Measurements from ENCODE around the gene MEX3D. TPM values are rescaled to one million over a fixed set of nuclear protein-coding genes. Genes with fewer than 3 reads are reported as not detected.

MEX3D gene
- total RNA-seq, 5 donors from 2014 or later (not counting 1 experiment from before 2014, with no cell fraction given): 2.1 to 7.7 (median 6.2) TPM

DNA sequence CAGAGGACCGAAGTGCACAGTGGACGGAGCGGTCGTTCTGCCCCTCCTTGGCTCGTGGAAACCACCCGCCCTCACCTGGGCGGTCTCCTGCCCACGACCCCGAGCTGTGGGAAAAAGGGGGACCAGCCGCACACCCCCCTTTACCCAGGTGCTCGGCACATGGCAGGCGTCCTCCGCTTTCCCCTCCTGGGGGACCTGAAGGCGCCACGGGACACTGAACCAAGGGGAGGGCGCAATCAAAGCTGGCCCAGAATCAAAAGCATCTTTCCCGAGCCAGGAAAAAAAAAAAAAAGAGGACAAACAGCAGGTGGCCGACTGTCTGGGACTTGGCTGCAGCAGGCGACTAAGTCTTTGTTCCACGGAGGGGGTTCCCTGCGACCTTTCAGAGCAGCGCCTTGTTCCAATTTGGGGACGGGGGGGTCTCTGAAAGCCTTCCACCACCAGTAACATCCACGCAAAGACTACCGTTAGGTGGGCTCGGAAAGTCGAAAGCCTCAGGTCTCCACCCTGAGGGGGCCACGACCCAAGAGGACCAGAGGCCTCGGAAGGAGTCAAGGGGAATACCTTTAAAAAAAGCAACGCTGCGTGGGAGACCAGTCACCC, 23.4 kb upstream of the MEX3D start:
- no peaks in the 10 kb centered on the region for H3K9me3 Mint-ChIP-seq
- DNase-seq (peak in 1 of 35 experiments; percentile 36), ATAC-seq (replicated peaks in 1 of 4) (peak in 1 of 4 experiments; percentile 2)
- Histone ChIP-seq H3K27ac (ENCODE audit: low read length) (peak overlapping the region; percentile 82), H3K4me1 (ENCODE audit: control insufficient read depth in 1 of 2, extremely low read depth in 1 of 2, insufficient read depth in 2 of 2, low read length in 2 of 2) (peaks cover 6 to 29% of the 10 kb centered on the region in 2 experiments), H3K9me3 (no peaks in the 10 kb centered on the region), H3K4me3 (ENCODE audit: control insufficient read depth in 1 of 2, extremely low read depth in 1 of 2, low read length in 1 of 2) (peak overlapping the region; percentile 79 to 82), H3K27me3 (replicated peaks in 1 of 2; ENCODE audit: control insufficient read depth in 2 of 2, extremely low read depth in 1 of 2, insufficient read depth in 2 of 2, low read length in 1 of 2) (no peaks in the 10 kb centered on the region), H3K36me3 (ENCODE audit: control insufficient read depth in 2 of 2, extremely low read depth in 1 of 2, insufficient read depth in 1 of 2, low read length in 1 of 2) (peaks cover 0 to 5% of the 10 kb centered on the region in 2 donors)
- CTCF ChIA-PET: interaction anchor here in 1 of 2 donors (1.6 kb wide), 1 partner anchor 81 kb away, joined by 3 read pairs; no protein-coding TSS in a partner anchor
- H3K4me3 Mint-ChIP-seq: peak overlapping the region; percentile 81 to 87 (median 81)
- WGBS (ENCODE audit: insufficient coverage): 0% methylated on average over 16 of the region's 31 CpGs
- peaks cover 3% of the 10 kb centered on the region for H3K36me3 Mint-ChIP-seq
- no peaks in the 10 kb centered on the region for H3K27me3 Mint-ChIP-seq
- peaks cover 18 to 22% (median 21%) of the 10 kb centered on the region in 3 donors for H3K4me1 Mint-ChIP-seq
- POLR2A ChIA-PET: no interaction called here
- peak overlapping the region; percentile 86 to 92 for H3K27ac Mint-ChIP-seq

DNA sequence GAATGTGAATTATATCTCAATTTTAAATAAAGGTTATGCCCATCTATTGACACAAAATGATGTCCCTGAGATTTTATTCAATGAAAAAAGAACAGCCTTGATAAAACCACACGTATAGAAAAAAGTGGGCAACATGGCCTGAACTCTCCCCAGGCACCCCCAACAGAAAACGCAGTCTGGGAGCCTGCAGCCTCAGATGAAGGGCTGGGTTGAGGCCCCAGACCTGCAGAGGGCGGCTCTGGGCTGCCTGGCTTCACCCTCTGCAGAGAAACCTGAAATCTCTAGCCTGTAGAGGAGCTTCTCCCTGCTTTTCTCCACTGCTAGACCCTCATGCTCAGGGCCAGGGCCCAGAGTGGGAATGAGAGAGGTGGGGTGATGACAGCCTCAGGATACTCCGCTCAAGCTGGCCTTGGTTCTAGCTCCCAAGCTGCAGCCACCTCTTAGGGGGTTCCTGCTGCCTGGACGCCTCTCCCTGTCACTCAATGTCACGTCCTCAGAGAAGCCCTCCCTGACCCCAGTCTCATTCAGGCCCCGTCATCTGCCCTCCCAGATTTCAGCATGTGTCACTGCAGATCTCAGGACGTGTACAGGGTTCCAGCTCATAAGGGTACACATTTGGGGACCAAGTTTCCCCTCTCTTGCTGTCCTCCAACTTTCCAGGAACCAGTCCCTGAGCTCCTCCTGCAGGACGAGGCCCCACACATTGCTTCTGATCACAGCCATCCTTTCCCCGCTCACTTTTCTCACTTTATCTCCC, 22.7 kb upstream of the MEX3D start:
- peak overlapping the region; percentile 81 to 87 (median 81) for H3K4me3 Mint-ChIP-seq
- CTCF ChIA-PET: interaction anchor here (0.5 to 1.6 kb wide), 5 partner anchors 82 to 1360 kb away, joined by 3 to 8 read pairs (median 3); no protein-coding TSS in a partner anchor
- peaks cover 1% of the 10 kb centered on the region for H3K36me3 Mint-ChIP-seq
- Histone ChIP-seq H3K27me3 (replicated peaks in 1 of 2; ENCODE audit: control insufficient read depth in 2 of 2, extremely low read depth in 1 of 2, insufficient read depth in 2 of 2, low read length in 1 of 2) (no peaks in the 10 kb centered on the region), H3K4me1 (ENCODE audit: control insufficient read depth in 1 of 2, extremely low read depth in 1 of 2, insufficient read depth in 2 of 2, low read length in 2 of 2) (peaks cover 6 to 30% of the 10 kb centered on the region in 2 experiments), H3K4me3 (ENCODE audit: control insufficient read depth in 1 of 2, extremely low read depth in 1 of 2, low read length in 1 of 2) (peak overlapping the region; percentile 79 to 82), H3K9me3 (no peaks in the 10 kb centered on the region), H3K36me3 (ENCODE audit: control insufficient read depth in 2 of 2, extremely low read depth in 1 of 2, insufficient read depth in 1 of 2, low read length in 1 of 2) (peaks cover 0 to 3% of the 10 kb centered on the region in 2 donors), H3K27ac (ENCODE audit: low read length) (no peak overlapping the region)
- peak in 1 of 4 experiments; percentile 17 for ATAC-seq (replicated peaks in 1 of 4)
- H3K4me1 Mint-ChIP-seq: peaks cover 18 to 26% (median 23%) of the 10 kb centered on the region in 3 donors
- 13% methylated on average over 9 of the region's 10 CpGs for WGBS (ENCODE audit: insufficient coverage)
- POLR2A ChIA-PET: no interaction called here
- peak overlapping the region; percentile 86 to 92 for H3K27ac Mint-ChIP-seq
- peak in 8 of 35 experiments; percentile 8 to 51 (median 30) for DNase-seq
- H3K27me3 Mint-ChIP-seq: no peaks in the 10 kb centered on the region
- H3K9me3 Mint-ChIP-seq: no peaks in the 10 kb centered on the region

DNA sequence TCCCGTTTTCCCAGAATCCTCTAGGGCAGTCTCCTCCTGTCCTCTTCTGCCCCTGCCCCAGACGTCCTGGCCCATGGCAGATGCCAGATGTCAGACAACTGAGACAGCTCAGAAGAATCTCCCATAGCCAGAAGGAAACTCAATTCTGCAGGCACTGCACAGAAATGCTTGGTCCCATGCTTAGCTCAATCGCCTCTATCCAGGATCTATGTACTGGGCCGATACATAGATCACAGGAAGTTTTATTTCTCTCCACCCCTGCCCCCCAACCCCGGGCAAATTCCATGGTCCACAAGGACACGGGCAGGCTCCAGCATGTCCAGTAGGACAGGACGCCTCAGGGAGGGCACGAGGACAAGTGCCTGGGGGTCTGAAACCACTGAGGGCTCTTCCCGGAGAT, 19.7 kb upstream of the MEX3D start:
- Mint-ChIP-seq H3K4me1 (peaks cover 14 to 27% (median 25%) of the 10 kb centered on the region in 3 donors), H3K27me3 (no peaks in the 10 kb centered on the region), H3K27ac (no peak overlapping the region), H3K4me3 (no peak overlapping the region), H3K36me3 (no peaks in the 10 kb centered on the region), H3K9me3 (no peaks in the 10 kb centered on the region)
- H3K4me3 ChIP-seq (ENCODE audit: control insufficient read depth in 1 of 2, extremely low read depth in 1 of 2, low read length in 1 of 2): no peak overlapping the region
- no peak overlapping the region for H3K27ac ChIP-seq (ENCODE audit: low read length)
- ChIA-PET CTCF (interaction anchor here in 1 of 2 donors (0.7 to 1.1 kb wide), 2 partner anchors 27 to 605 kb away, joined by 4 to 7 read pairs; no protein-coding TSS in a partner anchor), POLR2A (no interaction called here)
- H3K9me3 ChIP-seq: no peaks in the 10 kb centered on the region
- ATAC-seq (replicated peaks in 1 of 4) (no peak), DNase-seq (no peak)
- peaks cover 6 to 28% of the 10 kb centered on the region in 2 experiments for H3K4me1 ChIP-seq (ENCODE audit: control insufficient read depth in 1 of 2, extremely low read depth in 1 of 2, insufficient read depth in 2 of 2, low read length in 2 of 2)
- peaks cover 3 to 8% of the 10 kb centered on the region in 2 donors for H3K36me3 ChIP-seq (ENCODE audit: control insufficient read depth in 2 of 2, extremely low read depth in 1 of 2, insufficient read depth in 1 of 2, low read length in 1 of 2)
- WGBS (ENCODE audit: insufficient coverage): 91% methylated on average over 6 of the region's 9 CpGs
- no peaks in the 10 kb centered on the region for H3K27me3 ChIP-seq (replicated peaks in 1 of 2; ENCODE audit: control insufficient read depth in 2 of 2, extremely low read depth in 1 of 2, insufficient read depth in 2 of 2, low read length in 1 of 2)

DNA sequence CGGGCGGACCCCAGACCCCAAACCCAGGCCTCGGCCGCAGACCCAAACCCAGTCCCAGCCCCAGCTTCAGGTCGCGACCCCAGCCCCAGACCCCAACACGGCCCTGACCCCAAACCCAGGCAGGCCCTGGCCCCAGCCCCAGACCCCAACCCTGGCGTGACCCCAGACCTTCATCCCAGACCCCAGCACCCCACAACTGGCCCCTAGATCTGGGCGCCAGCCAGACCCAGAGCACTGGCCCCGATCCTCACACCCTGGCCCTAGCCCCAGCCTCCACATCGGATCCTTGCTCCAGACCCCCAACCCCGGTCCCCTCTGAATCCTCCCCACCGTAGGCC, 17.1 kb upstream of the MEX3D start:
- no peaks in the 10 kb centered on the region for H3K9me3 ChIP-seq
- DNase-seq (no peak), ATAC-seq (replicated peaks in 1 of 4) (no peak)
- Mint-ChIP-seq H3K27me3 (no peaks in the 10 kb centered on the region), H3K4me1 (peaks cover 0 to 13% (median 10%) of the 10 kb centered on the region in 3 donors), H3K4me3 (no peak overlapping the region), H3K9me3 (no peaks in the 10 kb centered on the region), H3K36me3 (peaks cover 8% of the 10 kb centered on the region), H3K27ac (no peak overlapping the region)
- H3K4me1 ChIP-seq (ENCODE audit: control insufficient read depth in 1 of 2, extremely low read depth in 1 of 2, insufficient read depth in 2 of 2, low read length in 2 of 2): peaks cover 0 to 9% of the 10 kb centered on the region in 2 experiments
- ChIA-PET POLR2A (no interaction called here), CTCF (no interaction called here)
- H3K27ac ChIP-seq (ENCODE audit: low read length): no peak overlapping the region
- H3K4me3 ChIP-seq (ENCODE audit: control insufficient read depth in 1 of 2, extremely low read depth in 1 of 2, low read length in 1 of 2): no peak overlapping the region
- H3K27me3 ChIP-seq (replicated peaks in 1 of 2; ENCODE audit: control insufficient read depth in 2 of 2, extremely low read depth in 1 of 2, insufficient read depth in 2 of 2, low read length in 1 of 2): no peaks in the 10 kb centered on the region
- 98% methylated on average over 10 of the region's 13 CpGs for WGBS (ENCODE audit: insufficient coverage)
- H3K36me3 ChIP-seq (ENCODE audit: control insufficient read depth in 2 of 2, extremely low read depth in 1 of 2, insufficient read depth in 1 of 2, low read length in 1 of 2): peaks cover 3 to 31% of the 10 kb centered on the region in 2 donors

DNA sequence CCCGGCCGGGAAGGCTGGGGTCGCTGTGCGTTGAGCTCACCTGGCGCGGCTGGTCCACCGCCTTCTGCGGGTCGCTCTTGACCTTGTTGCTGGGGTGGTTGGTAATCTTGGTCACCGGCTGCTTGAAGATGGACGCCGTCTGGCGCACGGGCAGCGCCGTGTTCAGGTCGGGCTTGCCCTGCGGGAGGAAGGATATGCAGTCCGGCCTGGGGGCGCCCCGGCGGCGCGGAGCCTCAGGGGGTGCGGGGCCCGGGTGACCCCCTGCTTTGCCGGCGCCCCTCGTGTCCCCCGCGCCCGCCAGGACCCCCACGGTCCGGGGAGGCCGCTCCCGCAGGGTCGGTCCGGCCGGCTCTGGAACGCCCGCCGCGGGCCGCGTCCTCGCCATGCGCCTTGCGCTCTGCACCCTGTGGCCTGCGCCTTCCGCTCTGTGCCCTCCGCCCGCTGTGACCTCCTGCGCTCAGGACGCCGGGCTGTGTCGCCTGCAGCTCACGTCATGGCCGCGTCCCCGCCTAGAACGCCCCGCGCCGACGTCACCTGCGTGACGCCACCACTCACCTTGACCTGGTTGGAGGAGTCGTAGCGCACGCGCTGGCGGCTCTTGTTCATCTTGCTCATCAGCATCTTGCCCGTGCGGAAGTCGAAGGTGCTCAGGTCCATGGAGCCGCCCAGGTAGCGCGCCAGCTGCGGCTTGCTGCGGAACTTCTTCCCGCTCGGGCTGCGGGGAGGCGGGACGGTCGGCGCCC, 16.5 kb upstream of the MEX3D start:
- peaks cover 3 to 34% of the 10 kb centered on the region in 2 donors for H3K36me3 ChIP-seq (ENCODE audit: control insufficient read depth in 2 of 2, extremely low read depth in 1 of 2, insufficient read depth in 1 of 2, low read length in 1 of 2)
- ATAC-seq (replicated peaks in 1 of 4): no peak
- no peaks in the 10 kb centered on the region for H3K9me3 ChIP-seq
- Mint-ChIP-seq H3K27me3 (no peaks in the 10 kb centered on the region), H3K36me3 (peaks cover 11% of the 10 kb centered on the region), H3K4me3 (no peak overlapping the region), H3K4me1 (peaks cover under 1 to 13% (median 8%) of the 10 kb centered on the region in 3 donors), H3K9me3 (no peaks in the 10 kb centered on the region), H3K27ac (no peak overlapping the region)
- no peaks in the 10 kb centered on the region for H3K27me3 ChIP-seq (replicated peaks in 1 of 2; ENCODE audit: control insufficient read depth in 2 of 2, extremely low read depth in 1 of 2, insufficient read depth in 2 of 2, low read length in 1 of 2)
- ChIA-PET POLR2A (no interaction called here), CTCF (no interaction called here)
- H3K4me3 ChIP-seq (ENCODE audit: control insufficient read depth in 1 of 2, extremely low read depth in 1 of 2, low read length in 1 of 2): no peak overlapping the region
- WGBS (ENCODE audit: insufficient coverage): 98% methylated on average over 84 of the region's 87 CpGs
- H3K27ac ChIP-seq (ENCODE audit: low read length): no peak overlapping the region
- DNase-seq: no peak
- H3K4me1 ChIP-seq (ENCODE audit: control insufficient read depth in 1 of 2, extremely low read depth in 1 of 2, insufficient read depth in 2 of 2, low read length in 2 of 2): peaks cover 0 to 7% of the 10 kb centered on the region in 2 experiments

DNA sequence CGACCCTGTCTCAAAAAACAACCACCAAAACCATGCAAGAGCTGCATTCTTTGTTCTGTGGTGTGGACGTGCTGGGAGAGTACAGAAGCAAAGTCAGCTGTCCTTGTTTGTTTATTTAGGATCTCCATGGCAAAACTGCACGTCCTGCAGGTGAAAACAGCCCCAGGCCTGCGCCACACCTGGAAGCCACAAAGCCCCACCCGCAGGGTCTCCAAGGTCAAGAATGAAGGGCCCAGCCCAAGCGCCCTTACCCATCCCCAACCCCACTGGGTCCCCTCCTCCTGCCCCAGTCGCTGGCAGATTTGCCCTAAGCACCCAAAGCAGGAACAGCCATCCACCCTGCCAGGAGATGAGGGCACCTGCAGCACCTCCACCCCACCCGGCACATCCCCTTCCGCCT, 14.1 kb upstream of the MEX3D start:
- DNase-seq (no peak), ATAC-seq (replicated peaks in 1 of 4) (no peak)
- Mint-ChIP-seq H3K9me3 (no peaks in the 10 kb centered on the region), H3K4me3 (no peak overlapping the region), H3K27me3 (no peaks in the 10 kb centered on the region), H3K27ac (no peak overlapping the region), H3K36me3 (peaks cover 11% of the 10 kb centered on the region), H3K4me1 (peaks cover 5 to 7% (median 6%) of the 10 kb centered on the region in 3 donors)
- no peak overlapping the region for H3K4me3 ChIP-seq (ENCODE audit: control insufficient read depth in 1 of 2, extremely low read depth in 1 of 2, low read length in 1 of 2)
- H3K27ac ChIP-seq (ENCODE audit: low read length): no peak overlapping the region
- ChIA-PET CTCF (no interaction called here), POLR2A (interaction anchor here in 1 of 2 donors (0.7 kb wide), 1 partner anchor 37 kb away, joined by 5 read pairs; no protein-coding TSS in a partner anchor)
- H3K27me3 ChIP-seq (replicated peaks in 1 of 2; ENCODE audit: control insufficient read depth in 2 of 2, extremely low read depth in 1 of 2, insufficient read depth in 2 of 2, low read length in 1 of 2): no peaks in the 10 kb centered on the region
- WGBS (ENCODE audit: insufficient coverage): 97% methylated on average over 5 of the region's 9 CpGs
- H3K4me1 ChIP-seq (ENCODE audit: control insufficient read depth in 1 of 2, extremely low read depth in 1 of 2, insufficient read depth in 2 of 2, low read length in 2 of 2): peaks cover 0 to 7% of the 10 kb centered on the region in 2 experiments
- H3K9me3 ChIP-seq: no peaks in the 10 kb centered on the region
- peaks cover 16 to 46% of the 10 kb centered on the region in 2 donors for H3K36me3 ChIP-seq (ENCODE audit: control insufficient read depth in 2 of 2, extremely low read depth in 1 of 2, insufficient read depth in 1 of 2, low read length in 1 of 2)

All from T-cell (primary cell).